Natural killer cell treated with Interleukin-12 subunit alpha and Interleukin-12 subunit beta and Interleukin-15 and Interleukin-18, amount 100 ng/mL, for 72 hours (primary cell): ENCODE measurements around the gene PTCRA. TPM values are rescaled to one million over a fixed set of nuclear protein-coding genes. Genes with fewer than 3 reads are reported as not detected.

ENCODE experiments used
- ATAC-seq, 2 donors: fragments of 150-1000 bp; cut with Tn5 transposase in 1 of 2; sonication (Bioruptor Pico), chemical (Tn5 transposase) in 1 of 2; 2 replicates each; pipeline ENCODE4 v1.10.0; 2021
- DNase-seq: peaks from one replicate; pipeline ENCODE4 v3.0.0; 2022; ENCODE audit warnings: low spot score
- H3K27ac Mint-ChIP-seq, 2 donors: 1 replicate in 1 of 2; 2 replicates in 1 of 2; pipeline ENCODE4 v1.8.0; 2022; ENCODE audit warnings: mixed read lengths in 2 of 2, mild to moderate bottlenecking in 1 of 2, moderate library complexity in 1 of 2
- H3K27me3 Mint-ChIP-seq, 2 donors: 1 replicate in 1 of 2; 2 replicates in 1 of 2; pipeline ENCODE4 v1.8.0; 2022; ENCODE audit warnings: mixed read lengths in 2 of 2
- H3K36me3 Mint-ChIP-seq: one replicate; pipeline ENCODE4 v1.8.0; 2022; ENCODE audit warnings: mixed read lengths
- H3K4me1 Mint-ChIP-seq, 2 donors: 1 replicate in 1 of 2; 2 replicates in 1 of 2; pipeline ENCODE4 v1.8.0; 2022; ENCODE audit warnings: low read depth in 2 of 2, mixed read lengths in 2 of 2, mild to moderate bottlenecking in 1 of 2
- H3K4me3 Mint-ChIP-seq: one replicate; pipeline ENCODE4 v1.8.0; 2022; ENCODE audit warnings: mixed read lengths
- H3K9me3 Mint-ChIP-seq: 2 replicates; pipeline ENCODE4 v1.8.0; 2022; ENCODE audit warnings: mixed read lengths
- total RNA-seq, 2 donors: library from RNA; stranded (reverse); gene quantifications; one replicate each; pipeline ENCODE4 v1.2.3, GENCODE V29; 2022

Gene PTCRA
- total RNA-seq, 2 donors from 2014 or later: not detected

DNA sequence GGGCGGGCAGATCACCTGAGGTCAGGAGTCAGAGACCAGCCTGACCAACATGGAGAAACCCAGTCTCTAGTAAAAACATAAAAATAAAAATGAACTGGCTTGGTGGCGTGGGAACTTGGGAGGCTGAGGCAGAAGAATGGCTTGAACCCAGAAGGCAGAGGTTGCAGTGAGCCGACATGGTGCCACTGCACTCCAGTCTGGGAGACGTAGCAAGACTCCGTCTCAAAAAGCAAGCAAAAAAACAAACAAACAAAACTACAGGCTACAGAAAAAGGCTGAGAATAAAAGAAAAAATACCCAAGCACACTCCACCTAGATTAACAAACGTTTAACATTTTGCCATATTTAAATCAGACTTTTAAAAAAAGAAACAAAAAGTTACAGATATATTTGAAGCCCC, 5.9 kb downstream of the PTCRA start:
- H3K9me3 Mint-ChIP-seq: no peaks in the 10 kb centered on the region
- ATAC-seq (no peak), DNase-seq (no peak)
- no peak overlapping the region for H3K4me3 Mint-ChIP-seq
- peaks cover 0 to 8% of the 10 kb centered on the region in 2 donors for H3K27me3 Mint-ChIP-seq
- H3K4me1 Mint-ChIP-seq: no peaks in the 10 kb centered on the region
- no peaks in the 10 kb centered on the region for H3K36me3 Mint-ChIP-seq
- no peak overlapping the region for H3K27ac Mint-ChIP-seq

DNA sequence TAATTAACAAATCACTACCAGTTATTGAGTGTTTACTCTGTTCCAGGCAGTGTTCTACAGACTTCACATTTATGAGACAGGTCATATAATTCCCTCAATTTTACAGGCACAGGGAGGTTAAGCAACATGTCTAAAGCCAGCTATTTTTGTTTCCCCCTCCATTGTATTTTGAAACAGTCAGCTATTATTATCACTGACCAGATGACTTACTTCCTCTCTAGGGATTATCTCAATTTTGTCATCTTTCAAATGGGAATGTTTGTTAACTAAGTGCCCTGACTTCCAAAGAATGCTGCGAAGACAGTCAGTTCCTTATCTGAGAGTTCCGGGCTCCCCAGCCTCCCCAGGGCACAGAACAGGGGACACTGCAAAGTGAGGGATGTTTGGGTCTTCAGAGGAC, 7.8 kb downstream of the PTCRA start:
- Mint-ChIP-seq H3K4me1 (peaks cover 5 to 6% of the 10 kb centered on the region in 2 donors), H3K36me3 (no peaks in the 10 kb centered on the region), H3K27ac (no peak overlapping the region), H3K27me3 (peaks cover 0 to 8% of the 10 kb centered on the region in 2 donors), H3K4me3 (no peak overlapping the region), H3K9me3 (no peaks in the 10 kb centered on the region)
- no peak for ATAC-seq
- no peak for DNase-seq

DNA sequence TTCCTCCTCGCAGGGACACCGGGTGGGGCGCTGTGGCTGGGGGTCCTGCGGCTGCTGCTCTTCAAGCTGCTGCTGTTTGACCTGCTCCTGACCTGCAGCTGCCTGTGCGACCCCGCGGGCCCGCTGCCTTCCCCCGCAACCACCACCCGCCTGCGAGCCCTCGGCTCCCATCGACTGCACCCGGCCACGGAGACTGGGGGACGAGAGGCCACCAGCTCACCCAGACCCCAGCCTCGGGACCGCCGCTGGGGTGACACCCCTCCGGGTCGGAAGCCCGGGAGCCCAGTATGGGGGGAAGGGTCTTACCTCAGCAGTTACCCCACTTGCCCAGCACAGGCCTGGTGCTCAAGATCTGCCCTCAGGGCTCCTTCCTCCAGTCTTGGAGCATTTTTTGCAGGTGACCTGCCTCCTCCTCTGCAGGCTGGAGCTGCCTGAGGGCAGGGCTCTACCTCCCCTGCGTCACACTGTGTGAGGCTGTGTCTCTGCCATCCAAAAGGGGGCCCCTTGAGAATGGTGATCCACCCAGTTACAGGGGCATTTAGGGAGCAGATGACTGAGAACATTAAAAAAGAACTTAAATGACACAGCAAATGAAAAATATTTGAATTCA, 9.5 kb downstream of the PTCRA start:
- Mint-ChIP-seq H3K4me1 (peaks cover 13 to 14% of the 10 kb centered on the region in 2 donors), H3K4me3 (no peak overlapping the region), H3K27ac (peak overlapping the region in 1 of 2 donors; percentile 59), H3K36me3 (peaks cover 4% of the 10 kb centered on the region), H3K9me3 (no peaks in the 10 kb centered on the region), H3K27me3 (peaks cover 0 to 8% of the 10 kb centered on the region in 2 donors)
- ATAC-seq (no peak), DNase-seq (no peak)

DNA sequence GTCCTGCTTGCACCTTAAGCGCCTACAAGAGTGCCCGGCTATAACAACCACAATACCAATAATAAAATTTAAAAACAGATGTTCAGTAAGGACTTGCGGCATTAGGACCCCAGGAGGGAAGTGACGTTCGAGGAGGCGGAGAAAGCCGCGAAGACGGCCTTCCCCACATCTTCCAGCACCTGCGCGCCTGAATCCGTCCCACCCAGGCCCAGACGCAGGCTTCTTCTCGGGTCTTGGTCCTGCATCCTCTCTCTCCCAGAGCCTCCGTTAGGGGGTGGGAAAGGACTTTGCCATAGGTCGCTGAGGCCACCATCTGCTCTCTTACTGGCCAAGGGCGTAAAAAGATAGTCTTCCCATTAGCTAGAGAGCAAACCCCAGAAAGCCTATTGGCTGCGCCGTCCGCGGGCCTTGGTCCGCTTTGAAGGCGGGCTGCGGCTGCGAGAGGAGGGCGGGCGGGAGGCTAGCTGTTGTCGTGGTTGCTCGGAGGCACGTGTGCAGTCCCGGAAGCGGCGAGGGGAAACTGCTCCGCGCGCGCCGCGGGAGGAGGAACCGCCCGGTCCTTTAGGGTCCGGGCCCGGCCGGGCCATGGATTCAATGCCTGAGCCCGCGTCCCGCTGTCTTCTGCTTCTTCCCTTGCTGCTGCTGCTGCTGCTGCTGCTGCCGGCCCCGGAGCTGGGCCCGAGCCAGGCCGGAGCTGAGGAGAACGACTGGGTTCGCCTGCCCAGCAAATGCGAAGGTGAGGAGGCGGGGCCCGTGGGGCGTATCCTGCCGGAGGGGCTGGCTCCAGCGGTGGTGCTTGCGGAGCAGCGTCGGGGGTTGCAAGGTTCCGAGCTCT, 13.3 kb downstream of the PTCRA start, which contains the start of gene CNPY3:
Gene CNPY3, plus strand, starts transcription at position 495 of the 835 bp plus-strand sequence. Its CDS starts 91 bp downstream, at position 586.
- no peaks in the 10 kb centered on the region for H3K27me3 Mint-ChIP-seq
- H3K9me3 Mint-ChIP-seq: no peaks in the 10 kb centered on the region
- peaks cover 5% of the 10 kb centered on the region for H3K36me3 Mint-ChIP-seq
- DNase-seq (peak; percentile 95), ATAC-seq (peak; percentile 91 to 94)
- H3K27ac Mint-ChIP-seq: peak within 1 kb of the TSS; percentile 94 to 98
- H3K4me1 Mint-ChIP-seq: peaks cover 42 to 43% of the 10 kb centered on the region in 2 donors
- peak within 1 kb of the TSS; percentile 100 for H3K4me3 Mint-ChIP-seq

DNA sequence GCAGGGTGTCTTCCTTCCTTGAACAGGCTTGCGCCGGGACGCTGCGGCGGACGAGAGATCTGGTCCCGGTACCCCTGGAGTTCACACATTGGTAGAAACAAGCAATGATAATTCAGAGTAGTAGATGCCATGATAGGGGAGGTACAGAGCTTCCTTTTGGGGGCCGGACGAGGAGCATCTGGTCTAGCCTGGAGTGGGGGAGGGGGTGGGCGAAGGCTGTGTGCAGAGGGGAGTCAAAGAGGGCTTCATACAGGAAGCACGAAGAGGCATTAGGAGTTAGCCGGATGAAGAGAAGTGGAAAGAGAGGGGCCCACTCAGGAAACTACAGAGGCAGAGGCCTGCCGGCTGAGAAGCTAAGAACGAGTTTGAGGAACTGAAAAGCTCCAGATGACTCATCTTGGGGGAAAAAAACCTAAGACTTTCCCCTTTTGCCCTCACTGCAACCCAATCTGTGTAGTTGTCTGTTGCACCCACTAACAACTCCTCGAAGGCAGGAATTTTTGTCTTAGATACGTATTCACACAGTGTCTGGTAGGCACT, 14.0 kb downstream of the PTCRA start:
- H3K27me3 Mint-ChIP-seq: no peaks in the 10 kb centered on the region
- peaks cover 5% of the 10 kb centered on the region for H3K36me3 Mint-ChIP-seq
- peak; percentile 53 to 62 for ATAC-seq
- no peaks in the 10 kb centered on the region for H3K9me3 Mint-ChIP-seq
- H3K4me3 Mint-ChIP-seq: peak overlapping the region; percentile 100
- DNase-seq: peak; percentile 82
- H3K27ac Mint-ChIP-seq: peak overlapping the region; percentile 94 to 98
- H3K4me1 Mint-ChIP-seq: peaks cover 42 to 43% of the 10 kb centered on the region in 2 donors

DNA sequence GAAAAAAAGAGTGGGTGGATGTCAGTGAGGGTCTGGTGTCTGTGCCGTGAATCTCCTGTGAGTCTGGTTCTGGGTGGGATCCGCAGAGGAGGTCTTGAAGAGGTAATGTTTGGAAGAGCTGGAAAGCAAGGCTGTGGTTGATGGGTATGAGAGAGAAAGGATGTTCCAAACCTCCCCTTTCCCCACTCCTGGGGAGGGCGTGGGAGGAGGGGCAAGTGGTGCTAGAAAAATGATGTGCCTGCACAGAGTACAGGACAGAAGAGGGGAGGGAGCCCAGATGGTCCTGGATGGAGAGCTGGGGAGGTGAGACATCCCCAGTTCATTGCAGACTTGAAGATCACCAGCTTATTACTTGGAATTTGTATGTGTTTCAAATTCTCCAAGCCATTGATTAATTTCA, 16.6 kb downstream of the PTCRA start:
- ATAC-seq: no peak
- Mint-ChIP-seq H3K9me3 (no peaks in the 10 kb centered on the region), H3K36me3 (peaks cover 9% of the 10 kb centered on the region), H3K27me3 (no peaks in the 10 kb centered on the region), H3K4me1 (peaks cover 42 to 52% of the 10 kb centered on the region in 2 donors), H3K4me3 (peak overlapping the region; percentile 76), H3K27ac (peak overlapping the region; percentile 94 to 98)
- DNase-seq: no peak

DNA sequence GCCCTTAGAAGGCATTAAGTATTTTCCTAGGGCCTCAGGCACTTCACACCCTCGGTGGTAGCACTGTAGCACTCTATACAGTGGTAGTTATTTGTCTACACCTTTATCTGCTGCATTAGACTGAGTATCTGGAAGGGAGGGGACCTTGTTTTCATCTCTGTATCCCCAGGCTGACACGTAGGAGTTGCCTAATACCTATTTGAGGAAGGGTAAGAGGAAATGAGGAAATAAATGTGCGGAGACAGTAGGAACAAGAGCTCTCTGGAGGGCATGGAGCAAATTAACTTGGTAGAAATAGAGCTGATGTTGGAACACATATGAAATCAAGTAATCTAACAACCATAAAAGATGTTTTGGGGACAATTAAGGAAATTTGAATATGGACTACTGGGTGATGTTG, 17.4 kb downstream of the PTCRA start:
- no peak for ATAC-seq
- DNase-seq: no peak
- no peaks in the 10 kb centered on the region for H3K27me3 Mint-ChIP-seq
- peaks cover 41 to 57% of the 10 kb centered on the region in 2 donors for H3K4me1 Mint-ChIP-seq
- peaks cover 14% of the 10 kb centered on the region for H3K36me3 Mint-ChIP-seq
- peak overlapping the region; percentile 94 to 98 for H3K27ac Mint-ChIP-seq
- no peaks in the 10 kb centered on the region for H3K9me3 Mint-ChIP-seq
- H3K4me3 Mint-ChIP-seq: peak overlapping the region; percentile 76

DNA sequence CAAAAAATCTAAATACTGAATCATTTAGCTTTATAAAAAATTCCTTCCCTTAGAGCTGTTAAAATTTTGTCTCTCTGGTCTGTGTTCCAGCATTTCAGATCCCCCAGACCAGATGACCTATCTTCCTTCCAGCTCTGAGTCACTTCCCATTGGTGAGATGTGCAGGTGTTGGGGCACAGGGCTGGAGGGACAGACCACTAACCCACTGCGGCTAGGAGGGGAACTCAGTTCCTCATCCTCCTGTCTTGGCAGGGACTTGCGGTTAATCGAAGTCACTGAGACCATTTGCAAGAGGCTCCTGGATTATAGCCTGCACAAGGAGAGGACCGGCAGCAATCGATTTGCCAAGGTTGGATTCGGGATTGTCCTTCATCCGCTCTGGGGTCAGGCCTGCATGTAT, 19.5 kb downstream of the PTCRA start:
- ATAC-seq: no peak
- Mint-ChIP-seq H3K4me3 (no peak overlapping the region), H3K4me1 (peaks cover 28 to 45% of the 10 kb centered on the region in 2 donors), H3K27ac (no peak overlapping the region), H3K36me3 (peaks cover 11% of the 10 kb centered on the region), H3K9me3 (no peaks in the 10 kb centered on the region), H3K27me3 (no peaks in the 10 kb centered on the region)
- no peak for DNase-seq

DNA sequence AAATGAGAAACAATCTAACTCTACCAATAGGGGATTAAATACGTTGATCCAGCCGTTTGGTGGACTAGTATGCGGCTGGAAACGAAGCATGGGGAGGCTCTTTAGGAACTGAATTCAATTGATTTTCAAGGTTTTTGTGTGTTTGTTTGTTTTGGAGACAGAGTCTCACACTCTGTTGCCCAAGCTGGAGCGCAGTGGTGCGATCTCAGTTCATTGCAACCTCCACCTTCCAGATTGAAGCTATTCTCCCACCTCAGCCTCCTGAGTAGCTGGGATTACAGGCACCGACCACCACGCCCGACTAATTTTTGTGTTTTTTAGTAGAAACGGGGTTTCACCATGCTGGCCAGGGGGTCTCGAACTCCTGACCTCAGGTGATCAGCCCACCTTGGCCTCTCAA, 20.5 kb downstream of the PTCRA start:
- DNase-seq (no peak), ATAC-seq (no peak)
- Mint-ChIP-seq H3K36me3 (peaks cover 9% of the 10 kb centered on the region), H3K9me3 (no peaks in the 10 kb centered on the region), H3K4me3 (no peak overlapping the region), H3K4me1 (peaks cover 18 to 36% of the 10 kb centered on the region in 2 donors), H3K27me3 (no peaks in the 10 kb centered on the region), H3K27ac (peak overlapping the region in 1 of 2 donors; percentile 31)

DNA sequence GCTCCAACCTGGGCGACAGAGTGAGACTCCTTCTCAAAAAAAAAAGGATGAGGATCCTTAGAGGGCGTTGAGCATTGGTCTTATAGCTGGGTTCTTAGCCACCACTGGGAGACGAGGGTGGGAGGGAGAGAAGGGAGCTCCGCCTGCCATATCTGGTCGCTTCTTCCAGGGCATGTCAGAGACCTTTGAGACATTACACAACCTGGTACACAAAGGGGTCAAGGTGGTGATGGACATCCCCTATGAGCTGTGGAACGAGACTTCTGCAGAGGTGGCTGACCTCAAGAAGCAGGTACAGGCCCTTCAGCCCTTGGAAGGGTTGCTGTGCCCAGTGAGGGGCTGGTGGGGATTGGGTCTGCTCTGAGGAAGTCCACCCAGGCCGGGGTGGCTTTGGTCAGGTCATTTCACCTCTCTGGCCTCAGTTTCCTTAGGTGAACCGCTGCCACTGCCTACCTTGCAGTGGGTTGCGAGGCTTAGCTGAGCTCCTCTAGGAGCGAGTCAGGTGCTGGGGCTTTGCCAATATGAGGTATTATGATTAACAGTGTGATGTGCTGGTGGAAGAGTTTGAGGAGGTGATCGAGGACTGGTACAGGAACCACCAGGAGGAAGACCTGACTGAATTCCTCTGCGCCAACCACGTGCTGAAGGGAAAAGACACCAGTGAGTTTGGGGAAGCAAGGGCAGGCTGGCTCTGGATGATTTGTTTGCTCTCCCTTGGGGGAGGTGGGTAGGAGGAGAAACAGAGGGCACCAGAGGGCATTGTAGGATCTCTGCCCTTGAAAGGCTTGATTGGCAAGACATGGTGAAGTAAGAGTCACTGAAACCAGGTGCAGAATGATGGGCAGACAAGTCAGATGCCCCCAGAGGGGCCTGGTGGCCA, 21.9 kb downstream of the PTCRA start:
- DNase-seq: no peak
- no peak overlapping the region for H3K4me3 Mint-ChIP-seq
- H3K4me1 Mint-ChIP-seq: peaks cover 7 to 25% of the 10 kb centered on the region in 2 donors
- H3K9me3 Mint-ChIP-seq: no peaks in the 10 kb centered on the region
- H3K27me3 Mint-ChIP-seq: no peaks in the 10 kb centered on the region
- peak overlapping the region; percentile 44 to 61 for H3K27ac Mint-ChIP-seq
- ATAC-seq: peak in 1 of 2 donors; percentile 11
- H3K36me3 Mint-ChIP-seq: peaks cover 9% of the 10 kb centered on the region

DNA sequence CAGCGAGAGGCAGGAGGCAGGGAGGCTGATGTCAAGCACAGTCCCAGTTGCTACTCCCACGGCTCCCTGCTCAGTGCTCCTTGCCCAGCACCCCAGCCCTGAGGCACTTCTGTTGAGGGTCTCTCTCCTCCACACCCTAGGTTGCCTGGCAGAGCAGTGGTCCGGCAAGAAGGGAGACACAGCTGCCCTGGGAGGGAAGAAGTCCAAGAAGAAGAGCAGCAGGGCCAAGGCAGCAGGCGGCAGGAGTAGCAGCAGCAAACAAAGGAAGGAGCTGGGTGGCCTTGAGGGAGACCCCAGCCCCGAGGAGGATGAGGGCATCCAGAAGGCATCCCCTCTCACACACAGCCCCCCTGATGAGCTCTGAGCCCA, 22.6 kb downstream of the PTCRA start:
- Mint-ChIP-seq H3K36me3 (peaks cover 9% of the 10 kb centered on the region), H3K4me1 (peaks cover under 1 to 18% of the 10 kb centered on the region in 2 donors), H3K27me3 (no peaks in the 10 kb centered on the region), H3K9me3 (no peaks in the 10 kb centered on the region), H3K4me3 (no peak overlapping the region), H3K27ac (peak overlapping the region; percentile 44 to 61)
- no peak for ATAC-seq
- no peak for DNase-seq

DNA sequence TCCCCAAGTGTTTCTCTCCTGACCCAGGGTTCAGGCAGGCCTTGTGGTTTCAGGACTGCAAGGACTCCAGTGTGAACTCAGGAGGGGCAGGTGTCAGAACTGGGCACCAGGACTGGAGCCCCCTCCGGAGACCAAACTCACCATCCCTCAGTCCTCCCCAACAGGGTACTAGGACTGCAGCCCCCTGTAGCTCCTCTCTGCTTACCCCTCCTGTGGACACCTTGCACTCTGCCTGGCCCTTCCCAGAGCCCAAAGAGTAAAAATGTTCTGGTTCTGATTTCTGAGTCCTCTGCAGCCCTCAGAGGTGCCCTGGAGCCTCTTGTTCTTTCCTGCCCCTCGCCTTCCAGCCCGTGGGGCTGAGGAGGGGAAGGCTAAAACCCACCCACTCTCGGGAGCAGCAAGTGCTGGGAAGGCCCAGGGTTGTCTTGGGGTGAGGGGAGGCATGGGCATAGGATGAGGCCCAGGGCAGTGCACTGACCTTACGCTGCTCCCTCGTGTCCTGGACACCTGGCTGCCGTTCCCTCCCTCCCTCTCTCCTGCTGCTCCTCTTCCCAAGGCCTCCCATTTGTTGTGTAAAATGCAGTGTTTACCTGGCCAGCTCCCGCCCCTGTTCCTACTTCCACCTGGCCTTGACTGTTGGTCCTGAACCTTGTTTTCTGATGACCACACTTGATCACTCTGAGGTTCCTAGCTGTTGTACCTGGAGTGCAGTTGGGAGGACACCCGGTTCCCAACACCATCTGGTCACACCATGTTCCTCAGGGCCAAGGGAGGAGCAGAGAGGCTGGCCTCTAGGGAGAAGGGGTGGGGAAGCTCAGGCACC, 23.3 kb downstream of the PTCRA start:
- Mint-ChIP-seq H3K27ac (no peak overlapping the region), H3K36me3 (peaks cover 9% of the 10 kb centered on the region), H3K27me3 (no peaks in the 10 kb centered on the region), H3K4me3 (no peak overlapping the region), H3K9me3 (no peaks in the 10 kb centered on the region), H3K4me1 (peaks cover 0 to 14% of the 10 kb centered on the region in 2 donors)
- no peak for DNase-seq
- no peak for ATAC-seq

DNA sequence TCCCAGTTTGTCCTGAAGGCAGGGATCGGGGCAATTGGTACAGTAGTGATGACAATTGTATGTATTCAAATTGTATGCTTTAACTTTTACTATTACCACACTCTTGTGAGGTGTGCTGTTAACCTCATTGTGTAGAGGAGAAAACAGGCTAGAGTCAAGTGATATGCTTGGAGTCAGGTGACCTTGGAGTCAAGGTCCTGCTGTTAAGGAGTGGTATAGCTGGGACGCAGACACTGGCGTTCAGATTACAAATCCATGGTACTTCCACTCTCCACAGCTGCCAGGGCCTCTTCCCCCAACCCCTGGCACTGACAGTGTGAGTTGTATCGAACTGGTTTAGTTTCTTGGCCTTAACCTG, 23.9 kb downstream of the PTCRA start:
- Mint-ChIP-seq H3K4me3 (no peak overlapping the region), H3K27ac (no peak overlapping the region), H3K4me1 (peaks cover 0 to 14% of the 10 kb centered on the region in 2 donors), H3K27me3 (no peaks in the 10 kb centered on the region), H3K9me3 (no peaks in the 10 kb centered on the region), H3K36me3 (peaks cover 9% of the 10 kb centered on the region)
- DNase-seq (no peak), ATAC-seq (no peak)
